ENCODE results near the gene MACF1.
"Not testable (repeated sequence)": the region's sequence is repeated elsewhere in the genome, so short reads cannot be mapped to it uniquely, and the experiment has no call there.

Gene MACF1

DNA sequence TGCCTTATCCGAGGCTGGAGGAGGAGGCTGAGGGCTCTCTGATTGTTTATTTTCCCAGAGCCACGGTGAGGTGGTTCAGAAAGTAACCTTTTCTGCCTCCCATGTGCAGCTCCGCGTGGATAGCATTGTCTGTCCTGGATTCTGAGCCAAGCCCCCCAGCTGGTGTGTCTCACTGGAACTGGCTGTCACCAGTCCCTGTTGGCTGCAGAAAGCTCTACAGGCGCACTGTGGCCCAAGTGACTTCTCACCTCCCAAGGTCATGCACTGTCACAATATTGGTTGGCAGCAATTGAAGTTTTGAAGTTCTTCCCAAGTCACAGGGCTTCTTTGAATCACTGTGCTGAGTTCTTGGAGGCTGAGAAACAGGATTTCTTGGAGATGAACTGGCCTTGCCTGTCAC is 295.2 kb downstream of the MACF1 start:
- TF ChIP-seq TAF1 (IDR thresholded peaks at IDR 0.05; ENCODE audit: borderline replicate concordance, low read depth, low read length) (no peak), POLR2A (IDR thresholded peaks at IDR 0.05; ENCODE audit: low read depth, low read length) (no peak)
- DNase-seq (ENCODE audit: insufficient read length) (no peak), FAIRE-seq (no peak)

DNA sequence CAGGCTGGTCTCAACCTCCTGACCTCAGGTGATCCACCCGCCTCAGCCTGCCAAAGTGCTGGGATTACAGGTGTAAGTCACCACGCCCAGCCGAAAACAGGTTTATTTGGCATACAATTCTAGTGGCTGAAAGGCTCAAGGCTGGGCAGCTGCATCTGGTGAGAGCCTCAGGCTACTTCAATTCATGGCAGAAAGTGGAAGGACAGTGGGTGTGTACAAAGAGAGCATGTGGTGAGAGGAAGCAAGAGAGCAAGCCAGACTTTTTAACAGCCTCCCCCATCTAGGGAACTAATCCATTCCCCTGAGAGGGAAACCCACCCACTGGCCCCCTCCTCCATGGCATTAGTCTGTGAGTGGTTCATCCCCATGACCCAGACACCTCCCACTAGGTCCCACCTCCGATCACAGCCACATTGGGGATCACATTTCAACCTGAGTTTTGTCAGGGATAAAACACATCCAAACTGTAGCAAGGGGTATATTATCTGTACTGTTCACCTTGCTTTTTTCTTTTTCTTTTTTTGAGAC is 296.4 kb downstream of the MACF1 start:
- DNase-seq (ENCODE audit: insufficient read length), result no peak
- TF ChIP-seq POLR2AphosphoS5 (IDR thresholded peaks at IDR 0.05; ENCODE audit: low read depth, low read length), result no peak
- TF ChIP-seq TAF1 (IDR thresholded peaks at IDR 0.05; ENCODE audit: borderline replicate concordance, low read depth, low read length), result no peak
- TF ChIP-seq POLR2A (IDR thresholded peaks at IDR 0.05; ENCODE audit: low read depth, low read length), result no peak
- FAIRE-seq, result no peak

DNA sequence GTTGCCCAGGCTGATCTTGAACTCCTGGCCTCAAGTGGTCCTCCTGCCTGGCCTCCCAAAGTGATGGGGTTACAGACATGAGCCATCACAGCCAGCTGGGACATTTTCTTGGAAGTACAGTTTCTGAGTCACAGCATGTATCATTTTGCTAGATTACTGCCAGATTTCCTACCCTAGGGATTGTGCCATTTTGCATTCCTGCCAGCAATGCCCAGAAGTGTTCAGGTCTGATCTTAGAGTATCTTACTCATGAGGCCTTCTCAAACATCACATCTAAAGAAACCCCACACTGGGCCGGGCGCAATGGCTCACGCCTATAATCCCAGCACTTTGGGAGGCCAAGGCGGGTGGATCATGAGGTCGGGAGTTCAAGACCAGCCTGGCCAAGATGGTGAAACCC is 297.2 kb downstream of the MACF1 start:
- DNase-seq (ENCODE audit: insufficient read length) (no peak), FAIRE-seq (no peak)
- TF ChIP-seq TAF1 (IDR thresholded peaks at IDR 0.05; ENCODE audit: borderline replicate concordance, low read depth, low read length), result no peak
- no peak for TF ChIP-seq POLR2AphosphoS5 (IDR thresholded peaks at IDR 0.05; ENCODE audit: low read depth, low read length)
- no peak for TF ChIP-seq POLR2A (IDR thresholded peaks at IDR 0.05; ENCODE audit: low read depth, low read length)

DNA sequence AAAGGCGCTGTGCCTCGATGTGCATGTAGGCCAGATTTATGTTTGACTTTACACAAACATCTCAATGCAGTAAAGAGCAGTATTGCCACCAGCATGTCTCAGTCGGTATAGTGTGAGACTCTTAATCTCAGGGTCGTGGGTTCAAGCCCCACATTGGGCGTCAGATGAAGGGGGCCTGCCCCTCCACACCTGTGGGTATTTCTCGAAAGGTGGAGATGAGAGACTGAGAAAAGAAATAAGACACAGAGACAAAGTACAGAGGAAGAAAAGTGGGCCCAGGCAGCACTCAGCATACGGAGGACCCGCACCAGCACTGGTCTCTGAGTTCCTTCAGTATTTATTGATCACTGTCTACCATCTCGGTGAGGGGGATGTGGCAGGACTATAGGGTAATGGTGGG is 299.9 kb downstream of the MACF1 start:
- not testable (repeated sequence) for DNase-seq (ENCODE audit: insufficient read length); FAIRE-seq

DNA sequence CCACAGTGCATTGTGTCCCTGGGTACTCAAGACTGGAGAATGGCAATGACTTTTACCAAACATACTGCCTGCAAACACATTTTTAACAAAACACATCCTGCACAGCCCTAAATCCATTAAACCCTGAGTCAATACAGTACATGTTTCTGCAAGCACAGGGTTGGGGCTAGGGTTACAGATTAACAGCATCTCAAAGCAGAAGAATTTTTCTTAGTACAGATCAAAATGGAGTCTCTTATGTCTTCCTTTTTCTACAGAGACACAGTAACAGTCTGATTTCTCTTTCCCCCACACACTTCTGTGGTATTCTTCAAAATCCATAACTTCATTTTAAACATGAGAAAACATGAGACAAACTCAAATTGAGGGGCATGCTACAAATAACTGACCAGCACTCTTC is 300.8 kb downstream of the MACF1 start:
- FAIRE-seq (no peak), DNase-seq (ENCODE audit: insufficient read length) (no peak)
- TF ChIP-seq TAF1 (IDR thresholded peaks at IDR 0.05; ENCODE audit: borderline replicate concordance, low read depth, low read length), result no peak
- no peak for TF ChIP-seq POLR2A (IDR thresholded peaks at IDR 0.05; ENCODE audit: low read depth, low read length)
- TF ChIP-seq POLR2AphosphoS5 (IDR thresholded peaks at IDR 0.05; ENCODE audit: low read depth, low read length), result no peak

DNA sequence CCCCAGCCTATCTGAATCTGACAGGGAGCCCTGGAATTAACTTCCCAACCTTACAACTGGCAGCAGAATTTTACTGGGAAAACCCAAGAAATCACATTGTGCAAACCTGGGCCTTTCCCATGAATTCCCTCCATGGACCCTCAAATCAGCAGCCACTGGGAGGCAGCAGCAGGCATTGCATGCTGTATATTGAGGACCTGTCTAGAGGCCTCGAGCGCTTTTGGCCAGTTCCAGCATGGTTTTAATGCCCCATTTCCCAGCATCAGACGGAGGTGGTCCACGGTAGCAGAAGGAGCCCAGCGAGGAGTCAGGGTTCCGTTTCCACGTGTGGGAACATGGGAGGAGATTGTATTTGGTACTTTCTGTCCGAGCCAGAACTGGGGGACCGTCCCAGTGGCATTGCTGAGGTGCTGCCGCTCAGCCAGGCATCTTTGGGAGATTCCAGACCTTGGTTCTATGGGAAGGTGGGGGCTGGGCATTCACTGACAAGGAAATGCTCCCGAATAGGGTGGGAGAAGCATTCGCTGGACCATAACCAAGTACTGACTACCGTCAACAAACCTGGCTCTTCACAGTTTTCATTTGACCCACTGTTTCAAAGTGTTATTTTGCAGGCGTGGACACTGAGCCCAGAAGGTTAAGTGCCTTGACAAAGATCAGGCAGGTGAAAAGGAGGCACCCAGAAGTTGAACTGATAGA is 302.9 kb downstream of the MACF1 start:
- no peak for FAIRE-seq
- no peak for DNase-seq (ENCODE audit: insufficient read length)
- TF ChIP-seq POLR2A (IDR thresholded peaks at IDR 0.05; ENCODE audit: low read depth, low read length), result no peak
- TF ChIP-seq POLR2AphosphoS5 (IDR thresholded peaks at IDR 0.05; ENCODE audit: low read depth, low read length), result no peak
- TF ChIP-seq TAF1 (IDR thresholded peaks at IDR 0.05; ENCODE audit: borderline replicate concordance, low read depth, low read length), result no peak

DNA sequence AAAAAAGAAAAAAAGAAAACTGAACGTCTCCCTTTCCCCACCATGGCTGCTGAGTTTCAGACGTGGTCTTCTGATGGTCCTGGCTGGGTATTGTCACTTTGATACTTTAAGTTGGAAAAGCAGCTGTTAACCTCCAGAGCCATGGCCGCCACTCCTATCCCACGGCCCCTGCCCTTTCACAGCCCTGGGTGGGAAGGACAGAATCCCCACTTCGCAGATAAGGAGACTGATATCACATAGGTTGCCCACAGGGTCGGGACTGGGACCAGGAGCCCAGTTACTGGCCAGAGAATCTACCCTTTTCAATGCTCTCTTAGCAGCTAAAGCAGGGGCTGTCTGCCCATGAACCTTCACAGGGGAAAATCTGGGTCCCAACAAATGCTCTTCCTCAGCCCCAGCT is 303.8 kb downstream of the MACF1 start:
- FAIRE-seq, result no peak

DNA sequence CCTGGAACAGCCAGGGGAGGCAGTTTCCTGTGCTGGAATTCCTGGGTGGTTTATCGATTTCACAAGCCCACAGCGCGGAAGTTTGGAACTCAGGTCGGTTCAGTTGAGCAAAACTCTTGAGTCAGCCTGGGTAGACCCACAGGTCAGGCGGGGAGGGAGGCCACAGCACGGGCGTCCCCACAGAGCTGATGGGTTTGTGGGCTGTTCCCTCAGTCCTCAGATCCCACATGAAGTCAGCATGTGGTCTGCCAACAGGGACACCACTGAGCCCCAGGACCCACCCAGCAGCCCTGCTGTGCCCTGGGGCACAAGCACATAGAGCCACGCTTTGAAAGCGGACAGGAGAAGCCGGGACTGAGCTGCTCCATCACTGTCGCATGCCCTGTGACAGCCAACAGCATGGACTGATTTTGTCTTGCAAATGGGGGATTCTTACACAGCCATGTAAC is 304.4 kb downstream of the MACF1 start:
- no peak for FAIRE-seq
- DNase-seq (ENCODE audit: insufficient read length), result peak; percentile 54
- TF ChIP-seq POLR2AphosphoS5 (IDR thresholded peaks at IDR 0.05; ENCODE audit: low read depth, low read length) (no peak), TAF1 (IDR thresholded peaks at IDR 0.05; ENCODE audit: borderline replicate concordance, low read depth, low read length) (no peak)

More for the DNA sequence above, 303.8 kb downstream of the MACF1 start:
- TF ChIP-seq POLR2A (IDR thresholded peaks at IDR 0.05; ENCODE audit: low read depth, low read length) (no peak), POLR2AphosphoS5 (IDR thresholded peaks at IDR 0.05; ENCODE audit: low read depth, low read length) (no peak), TAF1 (IDR thresholded peaks at IDR 0.05; ENCODE audit: borderline replicate concordance, low read depth, low read length) (no peak)
- no peak for DNase-seq (ENCODE audit: insufficient read length)

DNA sequence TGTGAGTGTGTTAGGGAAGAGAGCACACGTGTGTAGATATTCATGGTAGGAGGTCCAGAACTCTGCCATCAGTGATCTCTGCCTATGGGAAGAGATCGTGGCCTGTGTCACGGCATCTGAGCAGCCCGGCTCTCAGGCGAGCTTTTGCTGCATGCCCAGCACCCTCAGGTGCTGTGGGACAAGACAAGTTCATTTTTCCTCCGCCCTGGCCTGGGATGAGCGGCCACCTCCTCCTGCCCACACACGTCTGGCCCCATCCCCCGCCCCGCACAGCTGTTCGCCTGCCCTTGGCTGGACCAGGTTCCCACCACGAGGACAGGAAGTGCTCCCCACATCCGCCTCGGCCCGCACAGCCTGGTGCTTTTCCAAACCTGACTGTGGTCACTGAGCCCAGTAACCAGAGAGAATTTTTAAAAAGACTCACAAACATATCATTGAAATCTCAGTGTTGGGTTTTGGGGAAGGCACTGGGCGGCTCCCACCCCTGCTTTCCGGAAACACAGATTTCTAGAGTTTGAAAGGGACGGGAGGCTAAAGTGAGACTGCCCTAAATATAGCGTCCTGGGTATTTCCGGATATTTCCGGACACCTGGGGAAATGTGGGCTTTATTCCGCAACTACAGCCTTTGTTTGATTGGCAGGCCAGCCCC is 305.0 kb downstream of the MACF1 start:
- DNase-seq (ENCODE audit: insufficient read length), result peak; percentile 57
- peak; percentile 100 for FAIRE-seq

DNA sequence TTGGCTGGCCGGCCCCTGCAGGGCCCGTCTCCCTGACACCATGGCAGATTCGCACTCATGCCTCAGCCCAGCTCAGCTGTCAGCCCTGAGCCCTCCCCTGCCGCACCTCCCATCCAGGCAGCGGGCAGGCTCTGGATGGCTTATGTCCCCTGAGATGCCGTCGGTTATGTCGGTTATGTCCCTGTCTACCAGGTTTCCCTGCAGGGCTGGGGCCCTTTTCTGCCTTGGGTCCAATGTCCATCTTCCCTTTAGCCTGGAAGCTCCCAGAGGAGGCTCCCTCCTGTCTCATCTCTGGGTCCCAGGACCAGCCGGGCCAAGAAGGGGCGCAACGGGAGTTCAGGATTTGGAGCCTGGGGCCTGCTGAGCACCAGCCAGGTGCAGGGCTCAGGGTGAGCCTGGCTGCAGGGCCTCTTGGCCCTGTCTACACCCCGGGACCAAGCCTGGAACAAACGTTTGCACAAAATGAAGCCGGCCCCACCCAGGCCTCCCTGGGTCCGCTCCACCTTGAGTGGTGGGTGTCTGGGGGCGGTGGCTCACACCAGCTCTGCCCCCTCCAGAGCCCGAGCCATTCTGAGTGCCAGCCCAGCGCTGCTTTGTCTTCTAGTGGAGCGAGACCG is 306.2 kb downstream of the MACF1 start:
- peak; percentile 33 for FAIRE-seq
- not testable (repeated sequence) for DNase-seq (ENCODE audit: insufficient read length)

More for the DNA sequence above, 305.0 kb downstream of the MACF1 start:
- no peak for TF ChIP-seq POLR2AphosphoS5 (IDR thresholded peaks at IDR 0.05; ENCODE audit: low read depth, low read length)
- TF ChIP-seq POLR2A (IDR thresholded peaks at IDR 0.05; ENCODE audit: low read depth, low read length), result peak; percentile 61; the same call in 1 of the 2 replicates

DNA sequence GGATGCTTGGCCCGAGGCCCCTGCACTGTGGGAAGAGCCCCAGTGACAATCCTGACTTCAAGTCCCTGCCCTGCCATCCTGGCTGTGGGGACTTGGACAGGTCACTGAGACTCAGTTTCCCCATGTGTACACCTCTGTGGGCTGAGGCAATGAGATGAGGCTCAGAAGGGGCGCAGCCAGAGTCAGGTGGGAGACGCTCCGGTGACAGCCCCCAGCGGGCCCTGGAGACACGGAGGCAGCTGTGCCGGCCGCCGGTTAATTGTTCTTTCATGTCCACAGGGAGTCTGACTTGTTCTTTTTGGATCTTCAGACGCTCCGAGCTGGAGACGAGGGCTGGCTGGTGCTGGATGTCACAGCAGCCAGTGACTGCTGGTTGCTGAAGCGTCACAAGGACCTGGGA is 307.0 kb downstream of the MACF1 start:
- FAIRE-seq, result peak; percentile 84
- DNase-seq (ENCODE audit: insufficient read length), result not testable (repeated sequence)

DNA sequence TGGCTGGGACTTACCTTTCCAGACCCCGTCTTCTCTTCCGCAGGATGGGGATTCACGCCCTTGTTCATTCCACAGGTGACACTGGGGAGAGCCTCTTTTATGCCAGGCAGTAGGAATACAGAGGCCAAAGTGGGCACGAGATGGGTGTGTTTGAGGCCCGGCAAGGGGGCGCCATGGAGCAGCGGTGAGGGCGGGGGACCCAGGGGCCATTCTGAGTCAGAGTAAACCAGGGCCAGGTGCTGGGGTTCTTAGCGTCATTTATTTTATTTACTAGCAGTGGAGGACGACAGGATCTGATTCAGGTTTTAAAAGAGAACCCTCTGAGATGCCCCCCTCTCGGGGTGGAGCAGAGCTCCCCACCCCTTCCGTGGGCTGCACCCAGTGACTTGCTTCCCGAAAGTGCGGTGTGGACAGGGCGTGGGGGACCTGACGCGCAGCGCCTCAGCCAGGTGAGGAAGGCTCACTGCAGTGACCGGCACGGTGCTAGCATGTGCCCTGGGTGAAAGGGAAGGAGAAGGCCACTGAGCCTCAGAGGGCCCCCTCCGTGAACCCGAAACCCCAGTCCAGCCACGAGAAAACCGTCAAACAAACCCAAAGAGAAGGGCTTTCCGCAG is 307.8 kb downstream of the MACF1 start:
- FAIRE-seq, result peak; percentile 87
- not testable (repeated sequence) for DNase-seq (ENCODE audit: insufficient read length)

DNA sequence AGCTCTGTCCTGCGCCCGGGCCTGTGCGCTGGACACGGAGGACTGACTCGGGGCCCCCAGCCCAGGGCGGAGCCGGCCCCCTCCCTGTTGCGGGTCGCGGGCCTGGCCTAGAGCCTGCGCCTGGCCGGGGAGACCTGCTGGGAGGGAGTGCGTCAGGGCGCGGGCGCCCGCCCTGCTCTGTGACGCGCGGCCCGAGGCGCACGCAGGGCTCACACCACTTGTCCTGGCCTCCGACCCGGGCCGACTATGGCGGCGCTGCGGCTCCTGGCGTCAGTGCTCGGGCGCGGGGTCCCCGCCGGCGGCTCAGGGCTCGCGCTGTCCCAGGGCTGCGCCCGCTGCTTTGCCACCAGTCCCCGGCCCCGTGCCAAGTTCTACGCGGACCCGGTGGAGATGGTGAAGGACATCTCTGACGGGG is 310.2 kb downstream of the MACF1 start:
- FAIRE-seq, result not testable (repeated sequence)

DNA sequence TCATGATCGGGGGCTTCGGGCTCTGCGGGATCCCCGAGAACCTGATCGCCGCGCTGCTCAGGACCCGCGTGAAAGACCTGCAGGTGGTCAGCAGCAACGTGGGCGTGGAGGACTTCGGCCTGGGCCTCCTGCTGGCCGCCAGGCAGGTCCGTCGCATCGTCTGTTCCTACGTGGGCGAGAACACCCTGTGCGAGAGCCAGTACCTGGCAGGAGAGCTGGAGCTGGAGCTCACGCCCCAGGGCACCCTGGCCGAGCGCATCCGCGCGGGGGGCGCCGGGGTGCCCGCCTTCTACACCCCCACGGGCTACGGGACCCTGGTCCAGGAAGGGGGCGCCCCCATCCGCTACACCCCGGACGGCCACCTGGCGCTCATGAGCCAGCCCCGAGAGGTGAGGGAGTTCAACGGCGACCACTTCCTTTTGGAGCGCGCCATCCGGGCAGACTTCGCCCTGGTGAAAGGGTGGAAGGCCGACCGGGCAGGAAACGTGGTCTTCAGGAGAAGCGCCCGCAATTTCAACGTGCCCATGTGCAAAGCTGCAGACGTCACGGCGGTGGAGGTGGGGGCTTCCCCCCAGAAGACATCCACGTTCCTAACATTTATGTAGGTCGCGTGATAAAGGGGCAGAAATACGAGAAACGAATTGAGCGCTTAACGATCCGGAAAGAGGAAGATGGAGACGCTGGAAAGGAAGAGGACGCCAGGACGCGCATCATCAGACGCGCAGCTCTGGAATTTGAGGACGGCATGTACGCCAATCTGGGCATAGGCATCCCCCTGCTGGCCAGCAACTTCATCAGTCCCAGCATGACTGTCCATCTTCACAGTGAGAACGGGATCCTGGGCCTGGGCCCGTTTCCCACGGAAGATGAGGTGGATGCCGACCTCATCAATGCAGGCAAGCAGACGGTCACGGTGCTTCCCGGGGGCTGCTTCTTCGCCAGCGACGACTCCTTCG is 310.9 kb downstream of the MACF1 start:
- FAIRE-seq, result peak; percentile 98
- not testable (repeated sequence) for DNase-seq (ENCODE audit: insufficient read length)

More for the DNA sequence above, 310.2 kb downstream of the MACF1 start:
- not testable (repeated sequence) for DNase-seq (ENCODE audit: insufficient read length)

DNA sequence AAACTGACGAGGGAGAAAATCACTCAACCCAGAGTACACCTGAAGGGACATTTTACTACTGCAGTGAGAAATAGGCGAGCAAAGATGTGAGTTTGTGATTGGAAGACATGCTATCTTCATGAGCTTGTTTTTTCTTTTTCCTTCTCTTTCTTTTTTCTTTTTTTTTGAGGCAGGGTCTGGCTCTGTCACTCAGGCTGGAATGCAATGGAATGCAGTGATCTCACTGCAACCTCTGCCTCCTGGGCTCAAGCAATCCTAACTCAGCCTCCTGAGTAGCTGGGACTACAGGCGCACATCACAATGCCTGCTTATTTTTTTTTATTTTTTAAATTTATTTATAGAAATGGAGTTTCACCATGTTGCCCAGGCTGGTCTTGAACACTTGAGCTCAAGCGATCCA is 312.3 kb downstream of the MACF1 start:
- FAIRE-seq; DNase-seq (ENCODE audit: insufficient read length): not testable (repeated sequence)

DNA sequence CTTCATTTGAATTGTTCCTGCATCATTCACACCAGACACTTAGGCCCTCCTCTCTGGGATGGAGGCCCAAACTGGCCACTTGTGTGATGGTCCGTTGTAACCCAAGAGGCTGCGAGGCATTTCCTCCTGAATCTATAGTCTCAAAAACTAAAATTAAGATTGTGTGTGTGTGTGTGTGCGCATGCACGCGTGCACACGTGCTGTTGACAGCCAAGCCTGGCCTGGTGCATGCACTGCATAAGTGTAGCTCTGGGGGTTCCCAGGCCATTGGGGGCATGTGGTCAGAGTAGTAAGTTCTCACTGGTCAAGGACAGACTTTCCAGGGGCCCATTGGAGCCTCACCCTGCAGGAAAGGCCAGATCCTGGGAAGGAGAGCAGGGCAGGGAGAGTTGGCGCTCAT is 313.4 kb downstream of the MACF1 start:
- DNase-seq (ENCODE audit: insufficient read length); FAIRE-seq: not testable (repeated sequence)
